Caco-2 (cell line): ENCODE data around the gene ENC1. TPM values are rescaled to one million over a fixed set of nuclear protein-coding genes. Genes with fewer than 3 reads are reported as not detected.

ENCODE experiments used
- BruUV-seq: library from RNA; stranded (reverse); fragments of 400-500 nt; replicated peaks from 2 replicates; lab custom pipeline; 2021; lab: Mats Ljungman, UMichigan
- CTCF ChIA-PET: fragments of 300-600 bp; sonication (Branson Sonifier 250); formaldehyde crosslinking; loops from one replicate; lab custom pipeline; 2022; ENCODE audit warnings: antibody characterized with exemption; lab: Charles Lee
- POLR2A ChIA-PET: fragments of 300-600 bp; sonication (Branson Sonifier 250); formaldehyde crosslinking; loops from one replicate; lab custom pipeline; 2022; ENCODE audit warnings: antibody characterized with exemption; lab: Charles Lee
- DNase-seq, 2 experiments: peaks; one replicate each; pipeline versions ENCODE4 v3.0.0 to v3.0.0-alpha.2; 2020 to 2022
- H3K27me3 ChIP-seq: replicated peaks from 2 replicates; pipeline ENCODE4 v1.6.0; 2011; ENCODE audit warnings: low read length; ENCODE audit not compliant: control insufficient read depth, insufficient read depth
- H3K36me3 ChIP-seq: 2 replicates; pipeline ENCODE4 v1.5.1; 2011; ENCODE audit warnings: low read length; ENCODE audit not compliant: control insufficient read depth, insufficient read depth
- H3K4me1 ChIP-seq: fragments of 250-450 bp; sonication (Bioruptor Pico); 2 replicates; pipeline ENCODE4 v1.5.1; 2020; ENCODE audit warnings: mild to moderate bottlenecking
- H3K4me3 ChIP-seq: 2 replicates; pipeline ENCODE4 v1.5.1; 2011; ENCODE audit warnings: low read depth, mild to moderate bottlenecking, control low read depth, low read length
- H3K9me3 ChIP-seq: fragments of 250-450 bp; sonication (Bioruptor Pico); 2 replicates; pipeline ENCODE4 v1.5.1; 2020; ENCODE audit warnings: mild to moderate bottlenecking, moderate library complexity
- H3K27ac Mint-ChIP-seq: one replicate; pipeline ENCODE4 v1.8.0; 2022; ENCODE audit warnings: mixed read lengths; ENCODE audit not compliant: unreplicated experiment
- H3K27me3 Mint-ChIP-seq: one replicate; pipeline ENCODE4 v1.8.0; 2022; ENCODE audit warnings: mixed read lengths; ENCODE audit not compliant: insufficient read depth, unreplicated experiment
- H3K36me3 Mint-ChIP-seq: one replicate; pipeline ENCODE4 v1.8.0; 2022; ENCODE audit warnings: mild to moderate bottlenecking, mixed read lengths; ENCODE audit not compliant: insufficient read depth, unreplicated experiment
- H3K4me1 Mint-ChIP-seq: one replicate; pipeline ENCODE4 v1.8.0; 2022; ENCODE audit warnings: low read depth, mixed read lengths; ENCODE audit not compliant: unreplicated experiment
- H3K4me3 Mint-ChIP-seq: one replicate; pipeline ENCODE4 v1.8.0; 2022; ENCODE audit warnings: mild to moderate bottlenecking, moderate library complexity, mixed read lengths; ENCODE audit not compliant: unreplicated experiment
- H3K9me3 Mint-ChIP-seq: one replicate; pipeline ENCODE4 v1.8.0; 2022; ENCODE audit warnings: mixed read lengths; ENCODE audit not compliant: unreplicated experiment
- intact Hi-C: fragments of 100-400 bp; cut with micrococcal nuclease; formaldehyde crosslinking; loops from one replicate; pipeline ENCODE4 v1.10.0; 2022; ENCODE audit not compliant: unreplicated experiment
- total RNA-seq: library from RNA; stranded (reverse); gene quantifications from 2 replicates; pipeline ENCODE4 v1.2.3, GENCODE V29; 2022
- TF ChIP-seq, protein P1 (sequence below), 2 experiments: fragments of 200-600 bp in 1 of 2; IDR thresholded peaks; 1 replicate in 1 of 2; 2 replicates in 1 of 2; pipeline versions ENCODE4 v1.5.1 to v1.8.0; 2011 to 2022; ENCODE audit warnings: antibody characterized with exemption in 1 of 2, control low read depth in 1 of 2, inconsistent platforms in 1 of 2, low read depth in 1 of 2, low read length in 1 of 2, mild to moderate bottlenecking in 1 of 2, moderate library complexity in 1 of 2; ENCODE audit not compliant: insufficient read depth in 1 of 2, severe bottlenecking in 1 of 2, unreplicated experiment in 1 of 2

Gene ENC1
- total RNA-seq, 1 experiment from 2014 or later = 92.7 TPM

DNA sequence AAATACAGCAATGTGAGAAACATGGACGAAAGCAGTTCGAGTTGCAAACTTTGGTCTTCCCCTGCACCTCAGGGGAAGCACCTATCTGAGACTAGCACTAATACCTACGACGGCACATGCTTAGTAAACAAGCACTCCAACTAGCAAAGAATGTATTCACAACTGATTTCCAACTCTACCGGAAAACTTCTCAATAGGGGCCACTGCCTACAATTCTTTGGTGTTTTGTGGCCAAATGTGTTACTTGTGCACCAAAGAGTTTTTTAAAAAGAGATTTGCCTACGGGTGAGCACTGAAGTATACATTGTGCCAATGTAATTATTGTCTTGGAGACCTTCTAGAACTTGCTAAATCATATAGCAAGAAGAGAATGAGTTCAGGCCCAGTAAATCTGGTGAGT lies 12.2 kb downstream of the ENC1 start:
- peak overlapping the region; percentile 11 for H3K27ac Mint-ChIP-seq
- H3K4me3 Mint-ChIP-seq = peak overlapping the region; percentile 4
- intact Hi-C loops = no loop called here
- TF ChIP-seq, protein P1, sequence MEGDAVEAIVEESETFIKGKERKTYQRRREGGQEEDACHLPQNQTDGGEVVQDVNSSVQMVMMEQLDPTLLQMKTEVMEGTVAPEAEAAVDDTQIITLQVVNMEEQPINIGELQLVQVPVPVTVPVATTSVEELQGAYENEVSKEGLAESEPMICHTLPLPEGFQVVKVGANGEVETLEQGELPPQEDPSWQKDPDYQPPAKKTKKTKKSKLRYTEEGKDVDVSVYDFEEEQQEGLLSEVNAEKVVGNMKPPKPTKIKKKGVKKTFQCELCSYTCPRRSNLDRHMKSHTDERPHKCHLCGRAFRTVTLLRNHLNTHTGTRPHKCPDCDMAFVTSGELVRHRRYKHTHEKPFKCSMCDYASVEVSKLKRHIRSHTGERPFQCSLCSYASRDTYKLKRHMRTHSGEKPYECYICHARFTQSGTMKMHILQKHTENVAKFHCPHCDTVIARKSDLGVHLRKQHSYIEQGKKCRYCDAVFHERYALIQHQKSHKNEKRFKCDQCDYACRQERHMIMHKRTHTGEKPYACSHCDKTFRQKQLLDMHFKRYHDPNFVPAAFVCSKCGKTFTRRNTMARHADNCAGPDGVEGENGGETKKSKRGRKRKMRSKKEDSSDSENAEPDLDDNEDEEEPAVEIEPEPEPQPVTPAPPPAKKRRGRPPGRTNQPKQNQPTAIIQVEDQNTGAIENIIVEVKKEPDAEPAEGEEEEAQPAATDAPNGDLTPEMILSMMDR (IDR thresholded peaks at IDR 0.05; ENCODE audit: insufficient read depth in 1 of 2, low read depth in 1 of 2, low read length in 1 of 2, severe bottlenecking in 1 of 2, unreplicated experiment in 1 of 2) = no peak
- ChIA-PET POLR2A (no interaction called here), CTCF (no interaction called here)
- no TSS peak for BruUV-seq
- Histone ChIP-seq H3K9me3 (no peaks in the 10 kb centered on the region), H3K36me3 (peaks cover 12% of the 10 kb centered on the region; the same call in 1 of the 2 replicates), H3K4me1 (peaks cover 54% of the 10 kb centered on the region), H3K27me3 (no peaks in the 10 kb centered on the region), H3K4me3 (no peak overlapping the region)
- no peaks in the 10 kb centered on the region for H3K9me3 Mint-ChIP-seq
- no peaks in the 10 kb centered on the region for H3K27me3 Mint-ChIP-seq
- H3K4me1 Mint-ChIP-seq = peaks cover 66% of the 10 kb centered on the region
- H3K36me3 Mint-ChIP-seq = peaks cover 85% of the 10 kb centered on the region
- DNase-seq = no peak

DNA sequence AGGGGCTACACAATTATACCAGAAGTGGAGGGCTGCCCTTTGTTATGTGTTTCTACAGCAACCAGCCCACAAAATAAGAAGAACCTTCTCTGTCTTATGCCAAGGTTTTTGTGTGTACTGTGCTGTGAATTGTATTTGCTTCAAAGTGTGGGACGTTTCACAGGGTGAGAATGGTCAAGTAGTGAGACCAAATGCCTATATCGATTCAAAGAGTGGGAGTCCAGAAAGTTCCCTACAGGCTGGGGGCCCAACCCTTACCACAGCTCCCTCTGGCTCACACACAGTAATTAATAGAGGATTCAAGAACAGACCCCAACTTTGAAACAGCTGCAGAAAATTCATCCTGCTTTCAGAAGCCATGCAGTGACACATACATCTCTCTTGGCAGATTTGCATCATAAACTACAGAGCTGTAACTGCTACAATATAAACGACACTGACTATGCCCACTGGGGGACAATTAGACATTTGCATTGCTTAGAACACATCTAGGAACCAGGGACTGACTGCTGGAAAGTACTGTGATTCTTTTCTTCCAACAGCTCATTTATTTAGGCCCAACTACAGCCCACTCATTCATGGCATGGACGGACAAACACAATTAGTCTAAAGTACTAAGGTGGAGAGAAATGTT lies 12.8 kb downstream of the ENC1 start:
- H3K9me3 Mint-ChIP-seq = no peaks in the 10 kb centered on the region
- Histone ChIP-seq H3K27me3 (no peaks in the 10 kb centered on the region), H3K4me1 (peaks cover 54% of the 10 kb centered on the region), H3K4me3 (no peak overlapping the region), H3K36me3 (peaks cover 12% of the 10 kb centered on the region; the same call in 1 of the 2 replicates), H3K9me3 (no peaks in the 10 kb centered on the region)
- ChIA-PET POLR2A (interaction anchor here (0.6 kb wide), 2 partner anchors 11 to 1830 kb away, joined by 3 to 6 read pairs; no protein-coding TSS in a partner anchor), CTCF (no interaction called here)
- peaks cover 79% of the 10 kb centered on the region for H3K36me3 Mint-ChIP-seq
- intact Hi-C loops = no loop called here
- BruUV-seq = no TSS peak
- H3K4me3 Mint-ChIP-seq = peak overlapping the region; percentile 4
- peak overlapping the region; percentile 11 for H3K27ac Mint-ChIP-seq
- peaks cover 66% of the 10 kb centered on the region for H3K4me1 Mint-ChIP-seq
- DNase-seq = no peak
- TF ChIP-seq, protein P1 (IDR thresholded peaks at IDR 0.05; ENCODE audit: insufficient read depth in 1 of 2, low read depth in 1 of 2, low read length in 1 of 2, severe bottlenecking in 1 of 2, unreplicated experiment in 1 of 2) = no peak
- H3K27me3 Mint-ChIP-seq = no peaks in the 10 kb centered on the region

DNA sequence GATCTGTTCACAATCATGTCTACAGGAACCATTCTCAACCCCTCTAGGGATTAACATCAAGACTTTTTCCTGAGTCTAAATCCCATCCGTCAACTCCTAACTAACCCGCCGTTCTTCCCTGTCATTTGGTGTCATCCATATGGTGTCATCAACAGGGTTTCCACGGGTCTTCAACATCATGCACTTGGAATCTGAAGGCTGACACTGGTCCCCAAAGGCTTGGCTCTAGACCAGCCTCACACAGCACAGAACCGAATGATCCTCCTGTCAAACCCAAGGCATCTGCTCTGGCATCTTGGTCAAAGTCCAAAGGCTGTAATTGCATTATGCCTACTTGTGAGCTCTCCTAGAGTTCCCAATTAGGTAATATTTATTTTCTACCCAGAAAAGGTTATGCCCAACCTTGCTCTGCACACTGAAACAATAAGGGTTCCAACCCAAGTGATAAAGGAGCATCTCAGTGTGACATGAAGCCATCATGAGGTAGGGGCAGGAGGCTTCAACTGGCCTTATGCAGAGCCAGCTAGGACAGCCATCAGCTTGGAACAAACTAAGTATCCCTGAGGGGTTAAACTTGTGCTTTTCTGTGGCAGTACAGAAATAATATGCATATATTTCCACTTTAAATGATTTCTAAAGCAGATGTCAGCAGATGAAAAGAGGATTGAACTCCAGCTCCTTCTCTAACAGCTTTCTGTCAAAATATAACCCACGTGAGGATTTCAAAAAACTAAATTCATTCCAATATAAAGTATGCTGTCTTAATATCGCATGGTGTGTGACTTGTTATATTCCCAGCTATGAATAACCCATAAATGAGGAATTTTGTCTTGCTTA lies 13.9 kb downstream of the ENC1 start:
- no peaks in the 10 kb centered on the region for H3K9me3 Mint-ChIP-seq
- peaks cover 68% of the 10 kb centered on the region for H3K36me3 Mint-ChIP-seq
- intact Hi-C loops = no loop called here
- Histone ChIP-seq H3K36me3 (peaks cover 12% of the 10 kb centered on the region; the same call in 1 of the 2 replicates), H3K27me3 (no peaks in the 10 kb centered on the region), H3K4me1 (peaks cover 48% of the 10 kb centered on the region), H3K9me3 (no peaks in the 10 kb centered on the region), H3K4me3 (no peak overlapping the region)
- H3K4me1 Mint-ChIP-seq = peaks cover 66% of the 10 kb centered on the region
- no TSS peak for BruUV-seq
- ChIA-PET POLR2A (interaction anchor here (0.8 to 0.9 kb wide), 2 partner anchors 12 to 14 kb away, joined by 3 read pairs; partner anchors contain the start of gene ENC1), CTCF (interaction anchor here (1.6 kb wide), 1 partner anchor 231 kb away, joined by 3 read pairs; no protein-coding TSS in a partner anchor)
- peak overlapping the region; percentile 65 for H3K27ac Mint-ChIP-seq
- TF ChIP-seq, protein P1 (IDR thresholded peaks at IDR 0.05; ENCODE audit: insufficient read depth in 1 of 2, low read depth in 1 of 2, low read length in 1 of 2, severe bottlenecking in 1 of 2, unreplicated experiment in 1 of 2) = no peak
- no peaks in the 10 kb centered on the region for H3K27me3 Mint-ChIP-seq
- H3K4me3 Mint-ChIP-seq = peak overlapping the region; percentile 13
- no peak for DNase-seq
